Measurements from ENCODE around the gene FABP6.

FABP6 gene

DNA sequence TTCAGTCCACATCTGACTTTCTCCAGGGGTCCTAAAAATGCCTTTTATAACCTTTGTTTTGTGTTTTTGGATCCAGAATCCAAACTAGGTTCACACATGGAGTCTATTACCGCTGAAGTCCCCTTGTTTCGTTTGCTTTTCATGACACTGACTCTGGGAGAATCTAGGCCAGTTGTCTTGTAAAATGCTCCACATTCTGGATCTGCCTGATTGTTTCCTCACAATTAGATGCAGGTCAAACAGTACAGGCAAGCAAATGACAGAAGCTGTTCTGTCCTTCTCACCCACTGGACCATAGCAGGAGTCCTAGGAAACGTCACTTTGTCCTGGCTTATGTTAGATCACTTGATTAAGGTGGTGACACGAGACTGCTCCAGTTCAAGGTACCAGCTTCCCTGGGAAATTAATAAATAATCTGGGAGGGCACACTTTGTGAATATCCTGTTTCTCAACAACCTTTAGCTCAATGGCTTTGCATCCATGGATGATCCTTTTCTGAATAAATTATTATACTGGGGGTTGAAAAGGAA is 34.1 kb downstream of the FABP6 start:
- ChIA-PET POLR2A (no interaction called here), CTCF (interaction anchor here (0.6 to 1.0 kb wide), 3 partner anchors 10 to 21 kb away, joined by 3 read pairs; no protein-coding TSS in a partner anchor)
- Histone ChIP-seq H3K4me1 (ENCODE audit: control insufficient read depth, insufficient read depth, low read length) (peaks cover 3% of the 10 kb centered on the region; the same call in 1 of the 2 replicates), H3K27ac (ENCODE audit: extremely low read depth, low read depth, low read length) (no peak overlapping the region), H3K4me3 (ENCODE audit: low read depth, low read length) (no peak overlapping the region), H3K36me3 (ENCODE audit: control insufficient read depth in 2 of 2, insufficient read depth in 1 of 2, low read length in 2 of 2) (no peaks in the 10 kb centered on the region), H3K9me3 (ENCODE audit: control insufficient read depth, insufficient read depth, low read depth, low read length) (no peaks in the 10 kb centered on the region)
- TF ChIP-seq OVOL3 (tag by site-specific recombination; IDR thresholded peaks at IDR 0.05), result no peak
- TF ChIP-seq ZNF843 (tag by site-specific recombination; IDR thresholded peaks at IDR 0.05), result no peak
- TF ChIP-seq ZNF488 (tag by site-specific recombination; IDR thresholded peaks at IDR 0.05), result no peak
- TF ChIP-seq ZNF174 (tag by site-specific recombination; IDR thresholded peaks at IDR 0.05), result no peak
- TF ChIP-seq GFI1B (tag by site-specific recombination; IDR thresholded peaks at IDR 0.05), result no peak
- no peak for TF ChIP-seq ZNF16 (tag by site-specific recombination; IDR thresholded peaks at IDR 0.05; ENCODE audit: low read depth)
- TF ChIP-seq ZNF202 (tag by site-specific recombination; IDR thresholded peaks at IDR 0.05; ENCODE audit: borderline replicate concordance), result no peak
- TF ChIP-seq ZNF747 (tag by site-specific recombination; IDR thresholded peaks at IDR 0.05), result no peak
- TF ChIP-seq ZNF473 (tag by site-specific recombination; IDR thresholded peaks at IDR 0.05), result no peak
- TF ChIP-seq ZNF37A (tag by site-specific recombination; IDR thresholded peaks at IDR 0.05), result no peak
- TF ChIP-seq ZNF274 (IDR thresholded peaks at IDR 0.05; ENCODE audit: low read length), result no peak
- no peak for TF ChIP-seq ZNF274 (tag by site-specific recombination; IDR thresholded peaks at IDR 0.05; ENCODE audit: borderline replicate concordance)
- TF ChIP-seq KLF1 (tag by site-specific recombination; IDR thresholded peaks at IDR 0.05), result no peak

DNA sequence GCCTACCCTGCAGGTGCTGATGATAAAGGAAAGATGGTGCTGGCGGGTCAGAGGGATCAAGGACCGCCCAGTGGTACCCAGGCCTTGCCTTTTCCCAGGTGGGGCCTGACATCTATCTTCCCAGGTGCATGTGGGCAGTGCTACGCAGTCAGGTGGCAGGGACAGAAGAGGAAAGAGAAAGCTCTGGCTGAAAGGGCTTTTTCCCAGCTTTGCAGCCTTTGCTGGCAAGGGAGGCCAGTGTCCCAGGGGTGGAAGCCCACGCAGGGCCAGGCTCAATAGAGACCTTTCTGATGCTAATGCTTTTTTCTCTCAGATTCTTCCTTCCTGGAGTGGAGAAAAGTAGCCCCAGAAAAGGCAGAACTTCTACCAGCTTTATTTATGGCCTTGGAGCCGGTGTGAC is 36.7 kb downstream of the FABP6 start:
- ChIA-PET POLR2A (no interaction called here), CTCF (interaction anchor here (1.2 kb wide), 1 partner anchor 66 kb away, joined by 4 read pairs; no protein-coding TSS in a partner anchor)
- TF ChIP-seq, protein P1, sequence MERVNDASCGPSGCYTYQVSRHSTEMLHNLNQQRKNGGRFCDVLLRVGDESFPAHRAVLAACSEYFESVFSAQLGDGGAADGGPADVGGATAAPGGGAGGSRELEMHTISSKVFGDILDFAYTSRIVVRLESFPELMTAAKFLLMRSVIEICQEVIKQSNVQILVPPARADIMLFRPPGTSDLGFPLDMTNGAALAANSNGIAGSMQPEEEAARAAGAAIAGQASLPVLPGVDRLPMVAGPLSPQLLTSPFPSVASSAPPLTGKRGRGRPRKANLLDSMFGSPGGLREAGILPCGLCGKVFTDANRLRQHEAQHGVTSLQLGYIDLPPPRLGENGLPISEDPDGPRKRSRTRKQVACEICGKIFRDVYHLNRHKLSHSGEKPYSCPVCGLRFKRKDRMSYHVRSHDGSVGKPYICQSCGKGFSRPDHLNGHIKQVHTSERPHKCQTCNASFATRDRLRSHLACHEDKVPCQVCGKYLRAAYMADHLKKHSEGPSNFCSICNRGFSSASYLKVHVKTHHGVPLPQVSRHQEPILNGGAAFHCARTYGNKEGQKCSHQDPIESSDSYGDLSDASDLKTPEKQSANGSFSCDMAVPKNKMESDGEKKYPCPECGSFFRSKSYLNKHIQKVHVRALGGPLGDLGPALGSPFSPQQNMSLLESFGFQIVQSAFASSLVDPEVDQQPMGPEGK (tag by site-specific recombination; IDR thresholded peaks at IDR 0.05), result no peak
- TF ChIP-seq ZBTB7A (tag by site-specific recombination; IDR thresholded peaks at IDR 0.05; ENCODE audit: low read depth) (no peak), ZSCAN18 (tag by site-specific recombination; IDR thresholded peaks at IDR 0.05) (no peak), SP3 (tag by site-specific recombination; IDR thresholded peaks at IDR 0.05) (no peak), ZNF16 (tag by site-specific recombination; IDR thresholded peaks at IDR 0.05; ENCODE audit: low read depth) (no peak), BCL11B (tag by site-specific recombination; IDR thresholded peaks at IDR 0.05; ENCODE audit: low read depth) (no peak), ZBTB10 (tag by site-specific recombination; IDR thresholded peaks at IDR 0.05) (no peak), ZNF623 (tag by site-specific recombination; IDR thresholded peaks at IDR 0.05) (no peak), ZNF473 (tag by site-specific recombination; IDR thresholded peaks at IDR 0.05) (no peak)
- H3K4me1 ChIP-seq (ENCODE audit: control insufficient read depth, insufficient read depth, low read length), result peaks cover 3% of the 10 kb centered on the region; the same call in 1 of the 2 replicates
- no peak overlapping the region for H3K27ac ChIP-seq (ENCODE audit: extremely low read depth, low read depth, low read length)
- no peak overlapping the region for H3K4me3 ChIP-seq (ENCODE audit: low read depth, low read length)
- no peaks in the 10 kb centered on the region for H3K9me3 ChIP-seq (ENCODE audit: control insufficient read depth, insufficient read depth, low read depth, low read length)
- H3K36me3 ChIP-seq (ENCODE audit: control insufficient read depth in 2 of 2, insufficient read depth in 1 of 2, low read length in 2 of 2), result no peaks in the 10 kb centered on the region
